GM21723 (cell line): ENCODE results near the gene ZFYVE19.

ENCODE experiments used
- ATAC-seq: cut with Tn5 transposase; IDR thresholded peaks from one replicate; pipeline ENCODE4 v1.9.1; 2021; ENCODE audit warnings: mild to moderate bottlenecking, moderate library complexity; ENCODE audit not compliant: unreplicated experiment

The ZFYVE19 gene

GRCh38 chr15:40775007-40775406 is 31.9 kb upstream of the ZFYVE19 start:
- no peak for ATAC-seq

GRCh38 chr15:40775740-40776536 is 31.0 kb upstream of the ZFYVE19 start:
- no peak for ATAC-seq

- ATAC-seq: no peak
These were observed 30.2 kb upstream of the ZFYVE19 start for GRCh38 chr15:40776537-40777141.

- ATAC-seq: peak; percentile 82
These were observed 24.2 kb upstream of the ZFYVE19 start for GRCh38 chr15:40782609-40783227.

GRCh38 chr15:40785164-40785563 is 21.7 kb upstream of the ZFYVE19 start:
- ATAC-seq: no peak

- ATAC-seq: no peak
These were observed 21.1 kb upstream of the ZFYVE19 start for GRCh38 chr15:40785814-40786213.

- no peak for ATAC-seq
These were observed 19.5 kb upstream of the ZFYVE19 start for GRCh38 chr15:40787344-40787841.

GRCh38 chr15:40787991-40788390 is 18.9 kb upstream of the ZFYVE19 start:
- ATAC-seq: no peak

- no peak for ATAC-seq
These were observed 17.8 kb upstream of the ZFYVE19 start for GRCh38 chr15:40789119-40789518.

- no peak for ATAC-seq
These were observed 16.9 kb upstream of the ZFYVE19 start for GRCh38 chr15:40789999-40790398.

GRCh38 chr15:40790718-40791117 is 16.2 kb upstream of the ZFYVE19 start:
- no peak for ATAC-seq

- ATAC-seq: no peak
These were observed 14.5 kb upstream of the ZFYVE19 start for GRCh38 chr15:40792394-40792793.

GRCh38 chr15:40793216-40793989 is 13.5 kb upstream of the ZFYVE19 start:
- no peak for ATAC-seq

- ATAC-seq: no peak
These were observed 10.8 kb upstream of the ZFYVE19 start for GRCh38 chr15:40796041-40796440.

GRCh38 chr15:40796512-40796911 is 10.4 kb upstream of the ZFYVE19 start:
- no peak for ATAC-seq

GRCh38 chr15:40799523-40799922 is 7.4 kb upstream of the ZFYVE19 start:
- no peak for ATAC-seq

GRCh38 chr15:40803076-40803475 is 3.8 kb upstream of the ZFYVE19 start:
- no peak for ATAC-seq

- ATAC-seq: no peak
These were observed 3.2 kb upstream of the ZFYVE19 start for GRCh38 chr15:40803688-40804087.

- ATAC-seq: no peak
These were observed 239 bp upstream of the ZFYVE19 start for GRCh38 chr15:40806672-40807027.

GRCh38 chr15:40807888-40808461 is 1.1 kb downstream of the ZFYVE19 start:
- ATAC-seq: no peak
